RCC 7860 (cell line): ENCODE data around the gene FNBP1L.

Experiments used
- DNase-seq: peaks from one replicate; pipeline ENCODE4 v3.0.0-alpha.2; 2015; ENCODE audit warnings: low spot score
- FAIRE-seq: peaks from 2 replicates; lab custom pipeline; 2012; peaks lifted over from hg19 to GRCh38; lab: Jason Lieb, UNC

FNBP1L gene

GRCh38 chr1:93447481-93448291 lies at the start of gene FNBP1L:
TSS of gene FNBP1L (plus strand) at chr1:93448118. CDS start at chr1:93448282, 164 bp downstream.
- DNase-seq (peak; percentile 43), FAIRE-seq (no peak)

GRCh38 chr1:93399781-93400180 lies 48.1 kb upstream of the FNBP1L start:
- DNase-seq (no peak), FAIRE-seq (no peak)

GRCh38 chr1:93408203-93408602 lies 39.7 kb upstream of the FNBP1L start:
- no peak for FAIRE-seq
- DNase-seq: no peak

GRCh38 chr1:93411000-93411399 lies 36.9 kb upstream of the FNBP1L start:
- FAIRE-seq (no peak), DNase-seq (no peak)

GRCh38 chr1:93414749-93415148 lies 33.2 kb upstream of the FNBP1L start:
- no peak for FAIRE-seq
- DNase-seq: no peak

- no peak for DNase-seq
These were observed 32.6 kb upstream of the FNBP1L start for GRCh38 chr1:93415296-93415695.

GRCh38 chr1:93416183-93416582 lies 31.7 kb upstream of the FNBP1L start:
- DNase-seq (no peak), FAIRE-seq (no peak)

More at GRCh38 chr1:93415296-93415695, 32.6 kb upstream of the FNBP1L start:
- FAIRE-seq: no peak

- no peak for FAIRE-seq
- DNase-seq: no peak
These were observed 28.6 kb upstream of the FNBP1L start for GRCh38 chr1:93419344-93419743.

- FAIRE-seq (peak; percentile 92), DNase-seq (no peak)
These were observed 27.5 kb upstream of the FNBP1L start for GRCh38 chr1:93420400-93420799.

GRCh38 chr1:93426181-93426580 lies 21.7 kb upstream of the FNBP1L start:
- FAIRE-seq (no peak), DNase-seq (no peak)

GRCh38 chr1:93427656-93428055 lies 20.3 kb upstream of the FNBP1L start:
- FAIRE-seq (no peak), DNase-seq (no peak)

- DNase-seq (no peak), FAIRE-seq (no peak)
These were observed 14.4 kb upstream of the FNBP1L start for GRCh38 chr1:93433407-93433961.

GRCh38 chr1:93434088-93434487 lies 13.8 kb upstream of the FNBP1L start:
- no peak for FAIRE-seq

GRCh38 chr1:93434987-93435386 lies 12.9 kb upstream of the FNBP1L start:
- no peak for DNase-seq
- no peak for FAIRE-seq

More at GRCh38 chr1:93434088-93434487, 13.8 kb upstream of the FNBP1L start:
- DNase-seq: no peak

GRCh38 chr1:93435443-93435842 lies 12.5 kb upstream of the FNBP1L start:
- DNase-seq: no peak
- FAIRE-seq: no peak

- DNase-seq (no peak), FAIRE-seq (no peak)
These were observed 11.4 kb upstream of the FNBP1L start for GRCh38 chr1:93436496-93436895.

- peak; percentile 87 for FAIRE-seq
- peak; percentile 60 for DNase-seq
These were observed 9.8 kb upstream of the FNBP1L start for GRCh38 chr1:93437976-93438605.

- no peak for DNase-seq
- no peak for FAIRE-seq
These were observed 9.2 kb upstream of the FNBP1L start for GRCh38 chr1:93438716-93439115.

- no peak for FAIRE-seq
- no peak for DNase-seq
These were observed 7.6 kb upstream of the FNBP1L start for GRCh38 chr1:93440272-93440671.

GRCh38 chr1:93440706-93441105 lies 7.2 kb upstream of the FNBP1L start:
- FAIRE-seq: no peak
- no peak for DNase-seq

GRCh38 chr1:93441589-93441988 lies 6.3 kb upstream of the FNBP1L start:
- DNase-seq (no peak), FAIRE-seq (no peak)
